HG03066 (cell line): ENCODE results near the gene KIRREL2.

Source experiments
- ATAC-seq: cut with Tn5 transposase; IDR thresholded peaks from one replicate; pipeline ENCODE4 v1.9.1; 2021; ENCODE audit warnings: low read depth; ENCODE audit not compliant: unreplicated experiment

Gene KIRREL2

GRCh38 chr19:35913589-35913988 lies 56.9 kb downstream of the KIRREL2 start:
- ATAC-seq, result no peak

DNA sequence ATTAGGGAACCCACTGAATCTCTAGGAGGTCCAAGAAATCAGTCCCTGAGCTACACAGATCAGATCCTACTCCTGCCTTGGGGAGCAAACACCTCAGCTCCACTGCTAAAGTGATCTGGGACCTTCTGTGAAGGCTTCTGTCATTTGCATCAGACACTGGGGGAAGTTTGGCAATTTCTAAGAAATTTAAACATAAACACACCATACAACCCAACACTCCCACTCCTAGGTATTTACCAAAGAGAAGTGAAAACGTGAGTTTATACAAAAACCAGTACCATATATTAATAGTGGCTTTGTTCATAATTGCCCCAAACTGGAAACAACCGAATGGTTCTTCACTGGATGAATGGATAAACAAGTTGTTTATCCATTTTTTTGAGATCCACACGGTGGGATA lies 58.7 kb downstream of the KIRREL2 start:
- no peak for ATAC-seq
